ENCODE data around the gene COBLL1.

COBLL1 gene

DNA sequence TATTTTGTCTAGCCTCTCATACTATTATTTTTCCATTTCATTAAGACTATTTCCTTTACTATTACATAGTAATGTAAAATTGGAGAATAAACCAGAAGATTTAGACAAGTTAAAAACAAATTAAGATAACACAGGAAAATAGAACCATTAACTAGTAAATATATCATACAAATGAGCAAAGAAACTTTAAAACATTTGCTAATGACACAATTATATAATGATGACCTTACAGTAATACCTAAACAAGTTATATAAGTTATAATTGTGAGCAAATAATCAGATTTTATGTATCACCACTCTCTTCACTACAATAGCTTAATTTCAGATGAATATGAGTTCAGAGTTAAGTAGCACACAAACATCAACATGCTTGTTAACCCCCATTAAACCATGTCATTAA, 147.8 kb downstream of the COBLL1 start:
- H3K4me3 ChIP-seq (replicated peaks; ENCODE audit: low read depth, low read length): no peak overlapping the region
- TF ChIP-seq, protein P1, sequence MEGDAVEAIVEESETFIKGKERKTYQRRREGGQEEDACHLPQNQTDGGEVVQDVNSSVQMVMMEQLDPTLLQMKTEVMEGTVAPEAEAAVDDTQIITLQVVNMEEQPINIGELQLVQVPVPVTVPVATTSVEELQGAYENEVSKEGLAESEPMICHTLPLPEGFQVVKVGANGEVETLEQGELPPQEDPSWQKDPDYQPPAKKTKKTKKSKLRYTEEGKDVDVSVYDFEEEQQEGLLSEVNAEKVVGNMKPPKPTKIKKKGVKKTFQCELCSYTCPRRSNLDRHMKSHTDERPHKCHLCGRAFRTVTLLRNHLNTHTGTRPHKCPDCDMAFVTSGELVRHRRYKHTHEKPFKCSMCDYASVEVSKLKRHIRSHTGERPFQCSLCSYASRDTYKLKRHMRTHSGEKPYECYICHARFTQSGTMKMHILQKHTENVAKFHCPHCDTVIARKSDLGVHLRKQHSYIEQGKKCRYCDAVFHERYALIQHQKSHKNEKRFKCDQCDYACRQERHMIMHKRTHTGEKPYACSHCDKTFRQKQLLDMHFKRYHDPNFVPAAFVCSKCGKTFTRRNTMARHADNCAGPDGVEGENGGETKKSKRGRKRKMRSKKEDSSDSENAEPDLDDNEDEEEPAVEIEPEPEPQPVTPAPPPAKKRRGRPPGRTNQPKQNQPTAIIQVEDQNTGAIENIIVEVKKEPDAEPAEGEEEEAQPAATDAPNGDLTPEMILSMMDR (IDR thresholded peaks at IDR 0.05; ENCODE audit: low read depth, low read length, missing control alignments): no peak
- no peak for DNase-seq (ENCODE audit: extremely low read depth, low read depth)

DNA sequence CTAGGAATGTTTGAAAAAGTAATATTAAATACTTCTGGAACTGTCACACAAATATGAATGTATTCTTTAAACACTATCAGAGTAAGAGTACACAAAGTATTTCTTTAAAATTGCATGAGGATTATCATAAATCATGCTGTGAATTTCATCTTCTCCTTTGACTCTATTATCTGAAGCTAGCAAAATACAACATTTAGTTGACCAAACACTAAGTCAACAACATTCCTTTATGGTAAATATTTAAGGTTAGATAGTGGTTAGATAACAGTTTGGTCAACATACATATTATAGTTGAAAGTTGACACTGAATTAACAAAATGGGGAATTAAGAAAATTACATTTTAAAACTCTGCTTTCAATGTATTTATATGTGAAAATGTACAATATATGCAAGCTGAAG, 148.2 kb downstream of the COBLL1 start:
- H3K4me3 ChIP-seq (replicated peaks; ENCODE audit: low read depth, low read length): no peak overlapping the region
- DNase-seq (ENCODE audit: extremely low read depth, low read depth): no peak
- TF ChIP-seq, protein P1 (IDR thresholded peaks at IDR 0.05; ENCODE audit: low read depth, low read length, missing control alignments): no peak

DNA sequence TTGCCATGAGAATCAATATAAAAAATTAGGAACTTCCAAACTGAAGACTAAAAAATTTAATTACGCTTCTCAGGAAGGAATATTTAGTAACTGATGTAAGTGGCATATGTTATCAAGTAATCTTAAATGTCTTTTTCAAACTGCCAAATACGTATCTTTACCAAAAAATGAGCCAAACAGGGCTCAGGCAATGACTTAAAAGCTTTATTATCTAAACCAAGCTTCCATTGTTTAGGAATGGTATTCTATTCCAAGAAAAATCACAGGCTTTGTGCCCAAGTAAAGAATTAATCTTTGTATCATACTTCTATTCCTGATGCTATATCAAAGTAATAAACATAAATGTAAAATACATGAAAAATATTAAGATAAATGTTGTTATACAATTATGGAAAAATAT, 148.7 kb downstream of the COBLL1 start:
- DNase-seq (ENCODE audit: extremely low read depth, low read depth): no peak
- H3K4me3 ChIP-seq (replicated peaks; ENCODE audit: low read depth, low read length): no peak overlapping the region
- TF ChIP-seq, protein P1 (IDR thresholded peaks at IDR 0.05; ENCODE audit: low read depth, low read length, missing control alignments): no peak

DNA sequence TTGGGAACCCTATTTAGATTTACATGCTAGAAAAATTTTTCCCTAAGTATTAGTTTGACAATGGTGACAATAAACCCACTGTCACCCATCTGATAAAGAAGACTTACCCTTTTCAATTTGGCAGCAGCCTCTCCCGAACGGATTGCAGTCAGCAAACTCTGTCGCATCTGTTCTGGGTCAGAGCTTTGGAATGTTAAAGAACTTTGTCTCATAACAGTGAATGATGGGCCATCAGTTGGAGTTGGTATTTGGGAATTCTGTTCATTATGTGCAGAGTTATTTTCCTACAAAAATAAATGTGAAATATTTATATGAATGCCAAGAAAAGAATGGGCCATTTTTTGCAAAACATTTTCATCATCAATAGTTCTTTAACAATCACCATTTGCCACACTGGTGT, 149.5 kb downstream of the COBLL1 start:
- H3K4me3 ChIP-seq (replicated peaks; ENCODE audit: low read depth, low read length): no peak overlapping the region
- TF ChIP-seq, protein P1 (IDR thresholded peaks at IDR 0.05; ENCODE audit: low read depth, low read length, missing control alignments): no peak
- no peak for DNase-seq (ENCODE audit: extremely low read depth, low read depth)

DNA sequence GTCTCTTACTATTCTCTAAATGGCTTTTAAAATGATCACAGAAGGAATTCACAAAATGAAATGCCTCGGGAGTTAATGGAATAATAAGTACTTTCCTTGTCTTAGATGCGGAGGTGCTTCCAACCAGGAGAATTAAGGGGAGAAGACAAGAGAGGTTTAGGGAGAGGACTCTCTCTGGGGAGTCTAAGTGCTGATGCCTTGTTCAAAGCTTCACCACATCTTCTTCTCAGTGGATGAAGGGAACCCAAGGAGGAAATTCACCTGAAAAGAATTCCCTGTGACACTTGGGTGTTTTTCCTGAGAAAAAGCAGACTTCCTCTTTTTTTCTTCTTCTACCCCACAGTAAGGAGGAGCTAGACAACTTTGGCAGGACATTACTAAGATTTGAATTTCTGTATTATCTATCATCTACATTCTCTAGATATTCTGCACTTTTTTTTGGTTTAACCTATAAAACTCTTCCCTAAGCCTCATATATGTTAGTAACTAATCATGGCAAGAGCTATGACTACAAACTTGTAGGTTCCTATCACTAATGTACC, 150.2 kb downstream of the COBLL1 start:
- TF ChIP-seq, protein P1 (IDR thresholded peaks at IDR 0.05; ENCODE audit: low read depth, low read length, missing control alignments): no peak
- DNase-seq (ENCODE audit: extremely low read depth, low read depth): no peak
- H3K4me3 ChIP-seq (replicated peaks; ENCODE audit: low read depth, low read length): no peak overlapping the region

DNA sequence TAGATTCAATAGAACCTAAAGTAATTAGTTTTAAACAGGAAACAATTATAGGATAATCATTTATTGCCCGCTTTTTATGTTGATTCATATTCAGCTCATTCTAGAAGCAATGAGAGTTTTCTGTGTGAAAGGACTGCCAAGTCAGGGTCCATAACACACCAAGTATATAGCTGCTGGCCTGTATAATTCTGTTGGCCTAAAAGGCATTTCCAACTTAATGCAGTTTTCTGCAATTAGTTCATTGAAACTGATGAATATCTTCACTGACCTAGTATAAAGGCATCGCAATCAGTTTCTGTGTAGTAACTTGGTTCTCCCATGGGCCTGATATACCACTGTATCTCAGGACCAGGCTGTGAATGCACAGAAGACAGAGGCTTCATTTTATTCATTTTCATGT, 151.3 kb downstream of the COBLL1 start:
- H3K4me3 ChIP-seq (replicated peaks; ENCODE audit: low read depth, low read length): no peak overlapping the region
- no peak for DNase-seq (ENCODE audit: extremely low read depth, low read depth)
- TF ChIP-seq, protein P1 (IDR thresholded peaks at IDR 0.05; ENCODE audit: low read depth, low read length, missing control alignments): no peak

DNA sequence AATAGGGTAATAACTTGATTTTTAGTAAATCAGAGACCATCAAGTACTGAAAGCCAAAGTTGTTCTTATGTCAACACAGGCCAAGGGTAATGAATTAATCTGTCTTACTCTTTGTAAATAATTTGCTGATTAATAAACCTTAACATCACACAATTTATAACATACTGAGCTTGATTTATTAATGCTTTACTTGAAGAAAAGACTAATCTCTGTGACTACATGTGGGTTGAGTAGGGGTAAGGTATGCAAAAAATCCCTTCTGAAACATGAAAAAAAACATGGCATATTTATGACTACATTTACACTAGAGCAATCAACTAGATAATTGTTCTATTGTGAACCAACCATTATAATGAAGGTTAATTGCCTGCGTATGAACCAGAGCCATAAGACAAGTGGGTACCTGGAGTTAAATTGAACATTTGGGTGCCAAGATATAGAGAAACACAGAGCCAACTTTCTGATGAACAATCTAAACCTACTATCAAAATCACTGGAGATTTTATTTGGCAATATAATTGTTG, 152.7 kb downstream of the COBLL1 start:
- no peak for DNase-seq (ENCODE audit: extremely low read depth, low read depth)
- no peak overlapping the region for H3K4me3 ChIP-seq (replicated peaks; ENCODE audit: low read depth, low read length)
- TF ChIP-seq, protein P1 (IDR thresholded peaks at IDR 0.05; ENCODE audit: low read depth, low read length, missing control alignments): no peak
